CD4-positive, alpha-beta T cell (primary cell): ENCODE data around the gene HORMAD2. TPM values are rescaled to one million over a fixed set of nuclear protein-coding genes. Genes with fewer than 3 reads are reported as not detected.

Experiments used
- ATAC-seq: fragments of 200-7000 bp; cut with Tn5 transposase; one replicate; pipeline ENCODE4 v1.10.0; 2022; ENCODE audit warnings: mild to moderate bottlenecking; ENCODE audit not compliant: poor library complexity
- CTCF ChIA-PET: fragments of 350-600 bp; sonication (Branson Sonifier 250); formaldehyde crosslinking; loops from one replicate; lab custom pipeline; 2021; ENCODE audit warnings: antibody characterized with exemption, inconsistent platforms; lab: Charles Lee
- POLR2A ChIA-PET: fragments of 350-600 bp; sonication (Branson Sonifier 250); formaldehyde crosslinking; loops from one replicate; lab custom pipeline; 2021; ENCODE audit warnings: antibody characterized with exemption, inconsistent platforms; lab: Charles Lee
- DNase-seq, 14 experiments: peaks; one replicate each; pipeline ENCODE4 v3.0.0-alpha.2; 2013 to 2020; ENCODE audit warnings: mixed read lengths in 2 of 14
- H3K27ac ChIP-seq, 2 donors: one replicate each; pipeline versions ENCODE4 v1.5.1 to v1.7.0; 2013; ENCODE audit warnings: low read length in 2 of 2, low read depth in 1 of 2, mild to moderate bottlenecking in 1 of 2
- H3K27me3 ChIP-seq, 2 experiments: 1 replicate in 1 of 2; 2 replicates in 1 of 2; pipeline versions ENCODE4 v1.6.1 to v1.7.0; 2013; ENCODE audit warnings: low read length in 2 of 2, control low read depth in 1 of 2, mild to moderate bottlenecking in 1 of 2, moderate library complexity in 1 of 2; ENCODE audit not compliant: insufficient read depth in 2 of 2, control insufficient read depth in 1 of 2
- H3K36me3 ChIP-seq: one replicate; pipeline ENCODE4 v1.6.1; 2013; ENCODE audit warnings: low read length, control low read depth; ENCODE audit not compliant: insufficient read depth
- H3K4me1 ChIP-seq: one replicate; pipeline ENCODE4 v1.6.1; 2013; ENCODE audit warnings: low read length, control low read depth; ENCODE audit not compliant: insufficient read depth
- H3K4me3 ChIP-seq: one replicate; pipeline ENCODE4 v1.5.1; 2013; ENCODE audit warnings: mild to moderate bottlenecking, low read length, moderate library complexity
- H3K9me3 ChIP-seq, 2 experiments: 1 replicate in 1 of 2; 2 replicates in 1 of 2; pipeline versions ENCODE4 v1.6.1 to v1.7.0; 2013; ENCODE audit warnings: low read length in 2 of 2, mild to moderate bottlenecking in 2 of 2, control low read depth in 1 of 2, moderate library complexity in 1 of 2; ENCODE audit not compliant: control insufficient read depth in 1 of 2, insufficient read depth in 1 of 2
- H3K27ac Mint-ChIP-seq: one replicate; pipeline ENCODE4 v1.8.0; 2020; ENCODE audit warnings: mixed read lengths
- H3K27me3 Mint-ChIP-seq: one replicate; pipeline ENCODE4 v1.8.0; 2021; ENCODE audit warnings: mixed read lengths
- H3K36me3 Mint-ChIP-seq: one replicate; pipeline ENCODE4 v1.8.0; 2021; ENCODE audit warnings: low read depth, mixed read lengths
- H3K4me1 Mint-ChIP-seq: one replicate; pipeline ENCODE4 v1.8.0; 2021; ENCODE audit warnings: low read depth, mixed read lengths
- H3K4me3 Mint-ChIP-seq: one replicate; pipeline ENCODE4 v1.8.0; 2020; ENCODE audit warnings: mild to moderate bottlenecking, mixed read lengths
- H3K9me3 Mint-ChIP-seq: one replicate; pipeline ENCODE4 v1.8.0; 2020; ENCODE audit warnings: mixed read lengths
- CTCF ChIP-seq: fragments of 200-600 bp; IDR thresholded peaks from one replicate; pipeline ENCODE4 v1.8.0; 2022; ENCODE audit warnings: antibody characterized with exemption, mild to moderate bottlenecking
- intact Hi-C, 2 experiments: fragments of 100-400 bp; cut with DNase I in 1 of 2; cut with micrococcal nuclease in 1 of 2; formaldehyde crosslinking; loops; one replicate each; pipeline versions ENCODE4 v1.15.1 to v1.9.0; 2023 to 2025; cut with DNase I, micrococcal nuclease
- total RNA-seq, 174 experiments: library from RNA in 2 of 174; stranded (reverse) in 2 of 174; gene quantifications; one replicate each; pipeline ENCODE4 v1.2.3 and lab custom pipeline; 2021 to 2026

HORMAD2 gene
- total RNA-seq, 2 experiments from 2014 or later: not detected

GRCh38 chr22:30169002-30169401 is 88.7 kb downstream of the HORMAD2 start:
- intact Hi-C loops: no loop called here
- ChIA-PET CTCF (no interaction called here), POLR2A (interaction anchor here (1.2 kb wide), 1 partner anchor 15 kb away, joined by 3 read pairs; no protein-coding TSS in a partner anchor)

GRCh38 chr22:30170129-30170528 is 89.9 kb downstream of the HORMAD2 start:
- Histone ChIP-seq H3K9me3 (no peaks in the 10 kb centered on the region), H3K27me3 (no peaks in the 10 kb centered on the region), H3K4me1 (peaks cover 13% of the 10 kb centered on the region), H3K36me3 (no peaks in the 10 kb centered on the region), H3K4me3 (no peak overlapping the region), H3K27ac (no peak overlapping the region)
- no peaks in the 10 kb centered on the region for H3K36me3 Mint-ChIP-seq
- H3K27me3 Mint-ChIP-seq: no peaks in the 10 kb centered on the region
- H3K4me1 Mint-ChIP-seq: no peaks in the 10 kb centered on the region
- POLR2A ChIA-PET: interaction anchor here (0.7 kb wide), 1 partner anchor 13 kb away, joined by 3 read pairs; no protein-coding TSS in a partner anchor
- no peak for TF ChIP-seq CTCF
- H3K27ac Mint-ChIP-seq: no peak overlapping the region
- CTCF ChIA-PET: no interaction called here
- ATAC-seq (no peak), DNase-seq (peak in 2 of 14 experiments; percentile 4 to 24)
- intact Hi-C loops: no loop called here
- H3K9me3 Mint-ChIP-seq: no peaks in the 10 kb centered on the region
- no peak overlapping the region for H3K4me3 Mint-ChIP-seq

More at GRCh38 chr22:30169002-30169401, 88.7 kb downstream of the HORMAD2 start:
- H3K27me3 ChIP-seq: no peaks in the 10 kb centered on the region
- Mint-ChIP-seq H3K27ac (no peak overlapping the region), H3K4me3 (no peak overlapping the region), H3K4me1 (no peaks in the 10 kb centered on the region), H3K9me3 (no peaks in the 10 kb centered on the region), H3K36me3 (no peaks in the 10 kb centered on the region), H3K27me3 (no peaks in the 10 kb centered on the region)
- DNase-seq (peak in 5 of 14 experiments; percentile 7 to 47 (median 33)), ATAC-seq (peak; percentile 94)
- H3K36me3 ChIP-seq: no peaks in the 10 kb centered on the region
- H3K4me3 ChIP-seq: no peak overlapping the region
- H3K9me3 ChIP-seq: no peaks in the 10 kb centered on the region
- TF ChIP-seq CTCF: no peak
- H3K4me1 ChIP-seq: peaks cover 13% of the 10 kb centered on the region
- no peak overlapping the region for H3K27ac ChIP-seq

GRCh38 chr22:30171008-30171407 is 90.7 kb downstream of the HORMAD2 start:
- ChIA-PET CTCF (no interaction called here), POLR2A (interaction anchor here (0.7 kb wide), 1 partner anchor 12 kb away, joined by 3 read pairs; no protein-coding TSS in a partner anchor)
- Mint-ChIP-seq H3K27me3 (no peaks in the 10 kb centered on the region), H3K36me3 (no peaks in the 10 kb centered on the region), H3K27ac (no peak overlapping the region), H3K4me3 (no peak overlapping the region), H3K9me3 (no peaks in the 10 kb centered on the region), H3K4me1 (peaks cover 7% of the 10 kb centered on the region)
- H3K36me3 ChIP-seq: no peaks in the 10 kb centered on the region
- H3K4me3 ChIP-seq: no peak overlapping the region
- intact Hi-C loops: no loop called here
- DNase-seq (no peak), ATAC-seq (no peak)
- peaks cover 16% of the 10 kb centered on the region for H3K4me1 ChIP-seq
- TF ChIP-seq CTCF: no peak
- H3K27ac ChIP-seq: no peak overlapping the region
- H3K9me3 ChIP-seq: no peaks in the 10 kb centered on the region
- no peaks in the 10 kb centered on the region for H3K27me3 ChIP-seq
